SU-DHL-6 (cell line): Measurements from ENCODE around the gene CD72.

ENCODE experiments used
- H2AFZ ChIP-seq: fragments of 200-600 bp; sonication (generic); 2 replicates; pipeline ENCODE4 v1.6.1; 2014; ENCODE audit warnings: low read depth, mild to moderate bottlenecking, moderate library complexity, mixed read lengths, antibody characterized with exemption, low read length; ENCODE audit not compliant: severe bottlenecking
- H3F3A ChIP-seq: fragments of 200-600 bp; shearing (Covaris generic); 2 replicates; pipeline ENCODE4 v1.6.0; 2016; ENCODE audit warnings: antibody characterized with exemption, mild to moderate bottlenecking; ENCODE audit not compliant: insufficient read depth
- H3K27ac ChIP-seq: fragments of 200-600 bp; sonication (generic); 2 replicates; pipeline ENCODE4 v1.5.1; 2016; ENCODE audit warnings: low read depth, mild to moderate bottlenecking, low read length, moderate library complexity, mixed read lengths
- H3K27me3 ChIP-seq: fragments of 200-600 bp; sonication (generic), shearing (Covaris generic); 2 replicates; pipeline ENCODE4 v1.6.0; 2014; ENCODE audit warnings: mild to moderate bottlenecking, low read length
- H3K36me3 ChIP-seq: fragments of 200-600 bp; sonication (generic); 2 replicates; pipeline ENCODE4 v1.6.1; 2014; ENCODE audit warnings: mild to moderate bottlenecking, low read length, mixed read lengths
- H3K4me2 ChIP-seq: fragments of 300-600, 200-600 bp; shearing (Covaris generic), sonication (generic); 2 replicates; pipeline ENCODE4 v1.6.0; 2014; ENCODE audit warnings: low read length, low read depth, mild to moderate bottlenecking; ENCODE audit not compliant: poor library complexity, severe bottlenecking
- H3K4me3 ChIP-seq: fragments of 200-600 bp; sonication (generic); 2 replicates; pipeline ENCODE4 v1.5.1; 2014; ENCODE audit warnings: antibody characterized with exemption, low read length, mild to moderate bottlenecking, mixed read lengths; ENCODE audit not compliant: insufficient read depth, poor library complexity, severe bottlenecking
- H3K79me2 ChIP-seq: fragments of 200-600 bp; sonication (generic); 2 replicates; pipeline ENCODE4 v1.6.1; 2014; ENCODE audit warnings: mild to moderate bottlenecking, low read length, moderate library complexity; ENCODE audit not compliant: insufficient read depth
- H3K9ac ChIP-seq: fragments of 200-600 bp; sonication (generic); 2 replicates; pipeline ENCODE4 v1.7.0; 2014; ENCODE audit warnings: mild to moderate bottlenecking, low read length
- H3K9me2 ChIP-seq: fragments of 200-600 bp; sonication (generic); replicated peaks from 2 replicates; pipeline ENCODE4 v1.6.1; 2014; ENCODE audit warnings: low read length; ENCODE audit not compliant: insufficient read depth
- H3K9me3 ChIP-seq: fragments of 200-600 bp; sonication (generic); 2 replicates; pipeline ENCODE4 v1.6.1; 2014; ENCODE audit warnings: low read length, mixed read lengths; ENCODE audit not compliant: insufficient read depth
- H4K20me1 ChIP-seq: fragments of 200-600 bp; sonication (generic); 2 replicates; pipeline ENCODE4 v1.6.1; 2014; ENCODE audit warnings: low read depth, mild to moderate bottlenecking, antibody characterized with exemption, low read length, moderate library complexity, mixed read lengths
- EZH2phosphoT487 ChIP-seq: fragments of 200-600 bp; sonication (generic), shearing (Covaris generic); conservative IDR thresholded peaks from 2 replicates; pipeline ENCODE4 v1.6.1; 2018; ENCODE audit warnings: mild to moderate bottlenecking, antibody characterized with exemption, low read length, moderate library complexity, mixed read lengths
- TF ChIP-seq, protein P1 (sequence below): fragments of 200-600 bp; sonication (generic); IDR thresholded peaks from one replicate; pipeline ENCODE4 v1.5.1; 2017; ENCODE audit warnings: antibody characterized with exemption, mild to moderate bottlenecking, low read length, moderate library complexity; ENCODE audit not compliant: insufficient read depth, poor library complexity, severe bottlenecking

The CD72 gene

DNA sequence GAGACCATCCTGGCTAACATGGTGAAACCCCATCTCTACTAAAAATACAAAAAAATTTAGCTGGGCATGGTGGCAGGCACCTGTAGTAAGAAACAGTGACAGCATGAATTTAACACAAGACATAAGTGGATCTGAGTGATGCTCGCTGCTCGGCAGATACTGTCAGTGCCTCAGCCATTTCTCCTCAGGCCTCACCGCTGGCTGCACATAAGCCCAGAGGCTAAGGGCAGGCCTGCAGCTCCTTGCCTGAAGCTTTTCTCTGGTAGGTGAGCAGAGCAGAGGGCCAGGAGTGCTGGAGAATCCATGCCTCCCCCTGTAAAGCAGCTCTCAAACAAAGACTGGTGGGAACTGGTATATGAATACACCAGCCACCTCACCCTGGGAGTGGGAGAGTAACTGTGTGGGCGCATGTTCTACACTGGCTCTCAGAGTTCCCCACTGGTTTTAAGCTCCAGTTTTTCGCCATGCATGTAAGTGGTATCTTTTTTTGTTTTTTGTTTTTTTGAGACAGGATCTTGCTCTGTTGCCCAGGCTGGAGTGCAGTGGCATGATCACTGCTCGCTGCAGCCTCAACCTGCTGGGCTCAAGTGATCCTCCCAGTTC, 10.3 kb upstream of the CD72 start:
- no peaks in the 10 kb centered on the region for H3K27me3 ChIP-seq
- H3K79me2 ChIP-seq: no peaks in the 10 kb centered on the region
- TF ChIP-seq EZH2phosphoT487: no peak
- TF ChIP-seq, protein P1, sequence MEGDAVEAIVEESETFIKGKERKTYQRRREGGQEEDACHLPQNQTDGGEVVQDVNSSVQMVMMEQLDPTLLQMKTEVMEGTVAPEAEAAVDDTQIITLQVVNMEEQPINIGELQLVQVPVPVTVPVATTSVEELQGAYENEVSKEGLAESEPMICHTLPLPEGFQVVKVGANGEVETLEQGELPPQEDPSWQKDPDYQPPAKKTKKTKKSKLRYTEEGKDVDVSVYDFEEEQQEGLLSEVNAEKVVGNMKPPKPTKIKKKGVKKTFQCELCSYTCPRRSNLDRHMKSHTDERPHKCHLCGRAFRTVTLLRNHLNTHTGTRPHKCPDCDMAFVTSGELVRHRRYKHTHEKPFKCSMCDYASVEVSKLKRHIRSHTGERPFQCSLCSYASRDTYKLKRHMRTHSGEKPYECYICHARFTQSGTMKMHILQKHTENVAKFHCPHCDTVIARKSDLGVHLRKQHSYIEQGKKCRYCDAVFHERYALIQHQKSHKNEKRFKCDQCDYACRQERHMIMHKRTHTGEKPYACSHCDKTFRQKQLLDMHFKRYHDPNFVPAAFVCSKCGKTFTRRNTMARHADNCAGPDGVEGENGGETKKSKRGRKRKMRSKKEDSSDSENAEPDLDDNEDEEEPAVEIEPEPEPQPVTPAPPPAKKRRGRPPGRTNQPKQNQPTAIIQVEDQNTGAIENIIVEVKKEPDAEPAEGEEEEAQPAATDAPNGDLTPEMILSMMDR: no peak
- H3K4me3 ChIP-seq: no peak overlapping the region
- H3K36me3 ChIP-seq: no peaks in the 10 kb centered on the region
- H3K9me3 ChIP-seq: no peaks in the 10 kb centered on the region
- H2AFZ ChIP-seq: no peak overlapping the region
- H4K20me1 ChIP-seq: no peaks in the 10 kb centered on the region
- H3K9me2 ChIP-seq: no peaks in the 10 kb centered on the region
- H3K9ac ChIP-seq: no peak overlapping the region
- no peak overlapping the region for H3K4me2 ChIP-seq
- peaks cover 20% of the 10 kb centered on the region; the same call in 1 of the 2 replicates for H3F3A ChIP-seq
- H3K27ac ChIP-seq: no peak overlapping the region

DNA sequence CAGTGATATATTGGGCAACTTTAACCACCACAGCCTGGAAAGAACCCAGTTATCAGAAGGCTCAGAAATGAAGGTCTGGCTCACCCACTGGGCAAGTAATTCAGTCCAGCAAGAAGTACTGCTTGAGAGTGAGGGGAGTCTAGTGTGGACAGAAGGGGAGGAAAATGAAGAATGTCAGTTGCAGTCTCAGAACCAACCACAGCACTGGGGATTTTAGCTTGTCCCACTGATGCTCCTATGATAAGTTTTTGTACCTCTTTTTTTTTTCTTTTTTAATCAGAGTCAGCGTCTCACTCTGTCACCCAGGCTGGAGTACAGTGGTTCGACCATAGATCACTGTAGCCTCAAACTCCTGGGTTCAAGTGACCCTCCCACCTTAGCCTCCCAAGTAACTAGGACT, 9.4 kb upstream of the CD72 start:
- H3K27ac ChIP-seq: no peak overlapping the region
- H3F3A ChIP-seq: peaks cover 15% of the 10 kb centered on the region; the same call in 1 of the 2 replicates
- H2AFZ ChIP-seq: no peak overlapping the region
- no peaks in the 10 kb centered on the region for H3K27me3 ChIP-seq
- no peaks in the 10 kb centered on the region for H4K20me1 ChIP-seq
- TF ChIP-seq EZH2phosphoT487: no peak
- TF ChIP-seq, protein P1: no peak
- H3K9me2 ChIP-seq: no peaks in the 10 kb centered on the region
- no peak overlapping the region for H3K9ac ChIP-seq
- H3K36me3 ChIP-seq: no peaks in the 10 kb centered on the region
- H3K4me3 ChIP-seq: no peak overlapping the region
- no peaks in the 10 kb centered on the region for H3K79me2 ChIP-seq
- H3K9me3 ChIP-seq: no peaks in the 10 kb centered on the region
- H3K4me2 ChIP-seq: no peak overlapping the region

DNA sequence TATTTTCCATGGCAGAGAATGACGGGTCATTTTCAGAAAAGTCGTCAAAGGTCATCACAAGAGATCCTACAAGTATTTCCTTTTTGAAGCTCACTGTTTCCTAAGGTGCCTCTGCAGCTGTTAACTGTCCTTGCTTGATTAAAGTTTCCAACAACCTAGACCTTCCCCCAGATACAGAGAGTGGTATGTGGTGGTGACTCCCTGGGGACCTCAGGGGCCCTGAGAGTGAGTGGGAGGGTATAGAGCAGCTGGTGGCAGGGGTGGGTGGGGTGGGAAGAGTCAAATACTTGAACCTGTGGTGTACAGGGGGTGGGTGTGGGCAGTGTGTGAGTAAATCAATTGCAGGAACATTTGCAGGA, 1.6 kb upstream of the CD72 start:
- Histone ChIP-seq H3K4me3 (no peak overlapping the region), H2AFZ (peak overlapping the region; percentile 2), H3K4me2 (peak overlapping the region; percentile 63), H3F3A (peaks cover 51% of the 10 kb centered on the region), H3K27me3 (no peaks in the 10 kb centered on the region), H3K27ac (peak overlapping the region; percentile 94), H3K9me2 (no peaks in the 10 kb centered on the region), H4K20me1 (no peaks in the 10 kb centered on the region), H3K36me3 (no peaks in the 10 kb centered on the region), H3K9ac (peak overlapping the region; percentile 54), H3K9me3 (no peaks in the 10 kb centered on the region), H3K79me2 (no peaks in the 10 kb centered on the region)
- TF ChIP-seq, protein P1: no peak
- TF ChIP-seq EZH2phosphoT487: no peak
